GM18511 (cell line): Measurements from ENCODE around the gene ABCA4.
"Not testable (repeated sequence)": the region's sequence is repeated elsewhere in the genome, so short reads cannot be mapped to it uniquely, and the experiment has no call there.

Source experiments
- ATAC-seq: cut with Tn5 transposase; IDR thresholded peaks from one replicate; pipeline ENCODE4 v1.9.1; 2021; ENCODE audit warnings: mild to moderate bottlenecking, moderate library complexity; ENCODE audit not compliant: unreplicated experiment

ABCA4 gene

GRCh38 chr1:94011709-94012595 lies 109.0 kb downstream of the ABCA4 start:
- ATAC-seq: no peak

DNA sequence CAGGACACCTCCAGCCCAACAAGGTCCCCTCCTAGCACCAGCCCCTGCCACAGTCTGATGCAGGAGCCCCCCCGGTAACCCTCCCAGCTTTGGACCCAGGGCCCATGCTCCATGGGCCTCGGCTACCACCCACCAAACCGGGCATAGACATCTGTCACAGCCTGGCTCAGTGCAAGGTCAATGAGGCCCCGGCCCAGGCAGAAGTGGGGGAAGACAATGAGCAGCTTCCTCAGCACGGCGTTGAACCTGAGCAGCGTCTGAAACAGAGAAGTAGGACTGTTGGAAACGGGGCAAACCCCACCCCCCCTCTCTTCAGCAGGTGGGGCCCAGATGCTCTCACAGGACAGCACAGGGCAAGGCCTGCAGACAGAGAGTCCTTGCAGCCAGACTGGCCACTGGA lies 109.8 kb downstream of the ABCA4 start:
- no peak for ATAC-seq

DNA sequence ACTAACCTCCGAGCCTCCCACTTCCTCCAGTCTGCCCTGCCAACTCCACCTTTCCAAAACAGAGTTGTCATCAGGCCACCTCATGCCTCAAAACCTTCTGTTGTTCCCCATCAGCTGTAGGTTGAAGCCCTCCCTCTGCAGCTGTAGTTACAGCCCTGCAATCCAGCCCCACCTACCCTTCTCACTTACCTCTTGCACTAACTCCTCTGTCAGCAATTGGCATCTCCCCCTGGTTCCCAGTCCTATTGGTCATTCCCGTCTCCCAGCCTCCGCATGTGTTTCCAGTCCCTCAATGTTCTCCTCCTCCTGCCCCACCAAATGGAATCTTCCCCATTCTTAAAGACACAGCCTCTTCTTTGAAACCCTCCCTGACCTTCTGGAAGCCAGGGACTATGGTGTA lies 111.6 kb downstream of the ABCA4 start:
- ATAC-seq: no peak

GRCh38 chr1:94006604-94007003 lies 114.3 kb downstream of the ABCA4 start:
- no peak for ATAC-seq

DNA sequence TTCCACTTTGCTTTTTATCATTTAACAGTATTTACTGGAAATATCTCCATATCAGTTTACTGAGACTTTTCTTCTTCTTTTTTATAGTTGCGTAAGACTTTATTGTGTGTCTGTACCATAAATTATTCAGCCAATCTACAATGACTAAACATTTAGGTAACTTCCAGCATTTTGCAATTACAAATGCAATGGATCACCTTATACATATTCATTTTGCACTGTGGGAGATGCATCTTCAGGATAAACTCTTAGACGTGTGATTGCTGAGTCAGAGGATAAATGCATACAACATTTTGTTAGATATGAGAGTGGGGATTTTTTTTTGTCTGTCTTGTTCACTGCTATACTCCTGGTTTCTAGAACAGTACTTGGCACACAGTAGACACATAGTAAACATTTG lies 116.0 kb downstream of the ABCA4 start:
- no peak for ATAC-seq

DNA sequence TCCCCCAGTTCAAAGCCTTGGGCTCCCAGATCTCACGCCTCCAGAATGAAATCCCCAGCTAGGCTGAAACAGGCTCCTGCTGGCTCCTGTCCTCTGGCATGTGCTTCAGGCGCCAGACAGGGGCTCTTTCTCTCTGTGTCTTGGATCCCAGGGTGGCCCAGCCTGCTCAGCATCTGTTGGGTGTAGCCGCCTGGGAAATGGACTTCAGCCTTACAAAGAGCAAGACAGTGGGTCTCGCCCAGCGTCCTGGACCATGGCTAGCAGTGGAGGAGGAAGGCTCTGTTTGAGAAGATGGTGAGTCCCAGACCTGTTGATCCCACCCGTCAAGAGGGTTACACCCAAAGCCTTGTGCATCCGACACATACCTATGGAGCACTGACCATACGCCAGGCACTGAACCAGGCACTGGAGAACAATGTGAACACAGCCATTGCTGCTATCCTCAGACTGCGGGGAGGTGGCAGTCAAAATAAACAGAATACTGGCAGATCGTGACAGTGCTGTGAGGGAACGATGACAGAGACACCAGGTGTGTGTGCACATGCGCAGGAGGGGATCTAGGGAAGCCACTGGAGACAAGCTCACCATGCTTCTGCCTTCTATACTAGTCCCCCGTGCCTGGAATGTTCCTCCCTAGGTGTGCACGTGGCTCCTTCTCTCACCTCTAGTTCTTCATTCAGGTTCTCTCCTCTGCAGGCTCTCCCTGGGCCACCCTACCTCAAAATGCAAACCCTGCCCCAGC lies 118.7 kb downstream of the ABCA4 start:
- ATAC-seq: no peak

- no peak for ATAC-seq
Observed at GRCh38 chr1:94001397-94002045, 119.4 kb downstream of the ABCA4 start.

DNA sequence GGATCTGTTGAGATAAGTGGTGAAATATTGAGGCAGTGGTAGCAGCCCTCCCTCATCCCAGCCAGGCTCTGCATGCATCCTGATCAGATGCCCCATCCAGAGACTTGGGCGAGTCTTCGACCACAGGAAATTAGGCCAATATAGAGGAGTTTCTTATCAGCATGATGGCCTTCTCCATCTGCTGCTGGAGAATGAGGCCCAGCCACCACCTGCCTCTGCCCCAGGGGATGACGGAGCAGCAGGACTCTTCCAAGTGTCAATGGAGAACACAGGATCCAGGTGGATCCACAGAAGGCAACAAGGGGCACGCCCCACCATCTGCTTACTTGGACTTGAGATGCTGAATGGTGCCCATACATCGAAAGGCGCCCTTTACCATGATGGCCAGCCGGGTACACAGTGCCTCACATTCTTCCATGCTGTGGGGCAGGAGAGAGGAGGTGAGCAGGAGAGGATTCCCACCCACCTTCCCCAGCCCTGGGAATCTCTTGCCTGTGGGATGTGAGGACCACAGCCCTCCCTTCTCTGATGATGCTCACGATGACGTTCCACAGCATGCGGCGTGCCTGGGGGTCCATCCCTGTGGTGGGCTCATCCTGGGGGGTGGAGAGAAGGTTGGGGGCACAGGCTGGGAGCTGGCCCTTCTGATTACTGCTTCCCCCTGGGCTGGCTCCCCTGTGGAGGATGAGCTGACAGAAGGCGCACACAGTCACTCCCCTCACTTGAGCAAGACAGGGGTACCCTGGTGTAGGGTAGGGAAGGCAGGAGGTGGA lies 120.3 kb downstream of the ABCA4 start:
- no peak for ATAC-seq

DNA sequence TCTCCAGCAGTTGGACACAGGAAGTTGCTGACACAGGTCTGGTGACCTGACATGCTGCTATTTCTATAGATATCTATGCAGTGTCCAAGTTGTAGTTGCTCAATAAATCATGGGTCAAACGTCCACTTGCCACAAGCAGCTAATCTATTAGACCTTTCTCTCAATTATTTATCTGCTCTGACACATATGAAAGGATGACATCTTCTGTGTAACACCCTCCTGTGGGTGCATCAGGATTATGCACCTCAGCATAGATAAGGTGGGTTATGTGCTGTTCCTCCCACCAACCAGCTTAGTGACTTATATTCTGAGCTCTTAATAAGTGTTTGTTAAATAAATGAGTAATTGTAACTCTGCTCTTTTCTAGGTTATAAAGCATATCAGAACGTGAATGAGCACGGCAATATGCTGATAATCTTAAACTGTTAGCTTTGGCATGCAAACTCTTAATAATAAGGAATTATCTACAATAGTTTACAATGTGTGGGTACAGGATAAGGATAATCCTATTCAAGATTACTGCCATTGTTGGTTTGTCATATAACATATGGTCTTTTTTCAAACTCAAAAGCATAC lies 121.0 kb downstream of the ABCA4 start:
- no peak for ATAC-seq

GRCh38 chr1:93998532-93998931 lies 122.4 kb downstream of the ABCA4 start:
- not testable (repeated sequence) for ATAC-seq

GRCh38 chr1:93997756-93998155 lies 123.2 kb downstream of the ABCA4 start:
- no peak for ATAC-seq

- ATAC-seq: no peak
Observed at GRCh38 chr1:93995837-93996536, 125.0 kb downstream of the ABCA4 start.

DNA sequence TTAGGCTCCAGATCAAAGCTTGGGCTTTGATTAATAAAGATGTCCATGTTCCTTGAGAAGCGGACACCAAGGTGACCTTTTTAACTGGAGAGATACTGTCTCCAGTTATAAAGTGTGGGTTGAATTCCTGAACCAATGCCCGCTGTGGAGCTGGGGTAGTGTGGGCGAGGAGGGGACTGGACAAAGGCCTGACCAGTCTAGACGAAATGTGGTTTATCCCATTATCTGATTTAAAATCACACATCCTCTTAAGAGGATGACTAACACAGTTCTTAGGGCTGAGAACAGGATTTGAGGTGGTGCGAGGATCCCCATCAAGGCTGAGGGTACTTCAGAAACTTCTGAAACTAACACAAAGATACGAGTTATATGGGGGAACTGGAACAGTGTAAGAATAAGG lies 127.2 kb downstream of the ABCA4 start:
- ATAC-seq: no peak

GRCh38 chr1:93992954-93993353 lies 128.0 kb downstream of the ABCA4 start:
- no peak for ATAC-seq

- ATAC-seq: no peak
Observed at GRCh38 chr1:93992190-93992589, 128.8 kb downstream of the ABCA4 start.

GRCh38 chr1:93991271-93991670 lies 129.7 kb downstream of the ABCA4 start:
- ATAC-seq: no peak

GRCh38 chr1:93990477-93990876 lies 130.5 kb downstream of the ABCA4 start:
- not testable (repeated sequence) for ATAC-seq

DNA sequence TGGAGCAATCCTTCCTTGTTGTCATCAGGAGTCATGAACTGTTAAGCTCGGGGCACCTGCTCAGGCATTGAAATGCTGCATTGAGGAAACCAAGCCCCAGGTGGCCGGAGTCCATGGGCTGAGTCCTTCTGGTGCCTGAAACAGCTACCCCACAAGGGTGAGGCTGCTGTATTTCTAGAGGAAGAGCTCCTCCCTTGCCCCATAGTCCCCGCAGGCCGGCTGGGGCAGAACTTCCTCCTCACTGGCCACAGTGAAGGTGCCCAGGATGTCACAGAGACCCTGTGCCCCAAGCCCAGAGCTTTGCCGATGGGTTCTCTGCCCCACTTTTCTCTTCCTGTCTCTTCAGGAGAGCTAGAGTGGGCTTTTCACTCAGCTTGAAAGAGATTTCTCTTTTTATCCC lies 130.9 kb downstream of the ABCA4 start:
- no peak for ATAC-seq

GRCh38 chr1:93989601-93990000 lies 131.3 kb downstream of the ABCA4 start:
- ATAC-seq: no peak
